ENCODE results near the gene RAPGEF5. TPM values are rescaled to one million over a fixed set of nuclear protein-coding genes. Genes with fewer than 3 reads are reported as not detected.

RAPGEF5 gene
- polyA plus RNA-seq, 1 of the 3 experiments (the other 2 are of a cell fraction), result 1.2 TPM

GRCh38 chr7:22270371-22270770 lies 86.6 kb downstream of the RAPGEF5 start:
- H3K4me3 ChIP-seq (ENCODE audit: low read depth in 2 of 2, low read length in 1 of 2), result no peak overlapping the region
- POLR2A ChIA-PET, result no interaction called here
- no peaks in the 10 kb centered on the region for H4K20me1 ChIP-seq (ENCODE audit: insufficient read depth)
- H3F3A ChIP-seq (replicated peaks; ENCODE audit: insufficient read depth), result no peaks in the 10 kb centered on the region
- CTCF ChIA-PET, result interaction anchor here (0.5 to 1.6 kb wide), 2 partner anchors 19 to 1300 kb away, joined by 3 to 5 read pairs; no protein-coding TSS in a partner anchor
- no peaks in the 10 kb centered on the region for H3K36me3 ChIP-seq (replicated peaks in 1 of 2; ENCODE audit: control insufficient read depth in 1 of 2, insufficient read depth in 2 of 2, low read length in 1 of 2)
- no peak overlapping the region for H2AFZ ChIP-seq (ENCODE audit: low read depth)
- H3K9me3 ChIP-seq, result no peaks in the 10 kb centered on the region
- no peak for DNase-seq
- no peaks in the 10 kb centered on the region for H3K79me2 ChIP-seq (ENCODE audit: insufficient read depth)
- H3K4me2 ChIP-seq, result no peak overlapping the region
- no peaks in the 10 kb centered on the region for H3K9me2 ChIP-seq
- H3K9ac ChIP-seq, result no peak overlapping the region
- H3K27me3 ChIP-seq (ENCODE audit: insufficient read depth), result no peaks in the 10 kb centered on the region
- TF ChIP-seq IRF3 (IDR thresholded peaks at IDR 0.05; ENCODE audit: low read depth, low read length), result no peak
- TF ChIP-seq FOXJ3 (CRISPR knock-in tag; IDR thresholded peaks at IDR 0.05), result no peak
- no peak for TF ChIP-seq SMC3 (IDR thresholded peaks at IDR 0.05; ENCODE audit: low read depth, low read length)
- no peak for TF ChIP-seq USF1 (IDR thresholded peaks at IDR 0.05; ENCODE audit: borderline replicate concordance, low read depth)
- no peak for TF ChIP-seq TAF1 (IDR thresholded peaks at IDR 0.05; ENCODE audit: borderline replicate concordance, low read depth, low read length)
- TF ChIP-seq NRF1 (IDR thresholded peaks at IDR 0.05; ENCODE audit: low read depth, low read length), result no peak
- TF ChIP-seq TCF12 (IDR thresholded peaks at IDR 0.05), result no peak
- peak; percentile 29; the same call in 1 of the 2 replicates for TF ChIP-seq PBX3 (IDR thresholded peaks at IDR 0.05)
- no peaks in the 10 kb centered on the region for H3K4me1 ChIP-seq (ENCODE audit: control insufficient read depth in 1 of 2, insufficient read depth in 2 of 2, low read depth in 1 of 2, low read length in 1 of 2)
- no peak overlapping the region for H3K27ac ChIP-seq (ENCODE audit: low read depth in 2 of 2, low read length in 1 of 2)

- Histone ChIP-seq H3K4me2 (no peak overlapping the region), H3K79me2 (ENCODE audit: insufficient read depth) (no peaks in the 10 kb centered on the region), H3K9me3 (no peaks in the 10 kb centered on the region), H3K9ac (no peak overlapping the region), H3K27me3 (ENCODE audit: insufficient read depth) (no peaks in the 10 kb centered on the region), H3K36me3 (replicated peaks in 1 of 2; ENCODE audit: control insufficient read depth in 1 of 2, insufficient read depth in 2 of 2, low read length in 1 of 2) (no peaks in the 10 kb centered on the region), H3K4me3 (ENCODE audit: low read depth in 2 of 2, low read length in 1 of 2) (no peak overlapping the region), H3K9me2 (no peaks in the 10 kb centered on the region), H2AFZ (ENCODE audit: low read depth) (no peak overlapping the region), H3K27ac (ENCODE audit: low read depth in 2 of 2, low read length in 1 of 2) (no peak overlapping the region), H4K20me1 (ENCODE audit: insufficient read depth) (no peaks in the 10 kb centered on the region), H3K4me1 (ENCODE audit: control insufficient read depth in 1 of 2, insufficient read depth in 2 of 2, low read depth in 1 of 2, low read length in 1 of 2) (no peaks in the 10 kb centered on the region), H3F3A (replicated peaks; ENCODE audit: insufficient read depth) (no peaks in the 10 kb centered on the region)
- DNase-seq, result no peak
- CTCF ChIA-PET, result interaction anchor here (1.6 kb wide), 1 partner anchor 18 kb away, joined by 5 read pairs; no protein-coding TSS in a partner anchor
- POLR2A ChIA-PET, result no interaction called here
- no peak for TF ChIP-seq ELF1 (IDR thresholded peaks at IDR 0.05)
- TF ChIP-seq REST (IDR thresholded peaks at IDR 0.05; ENCODE audit: low read depth, low read length), result no peak
- TF ChIP-seq TAF1 (IDR thresholded peaks at IDR 0.05; ENCODE audit: borderline replicate concordance, low read depth, low read length), result no peak
- no peak for TF ChIP-seq RXRA (IDR thresholded peaks at IDR 0.05; ENCODE audit: borderline replicate concordance, low read depth)
- TF ChIP-seq USF2 (IDR thresholded peaks at IDR 0.05; ENCODE audit: borderline replicate concordance, low read depth, low read length), result no peak
- TF ChIP-seq ZBTB33 (IDR thresholded peaks at IDR 0.05; ENCODE audit: borderline replicate concordance, low read depth), result no peak
- TF ChIP-seq USF1 (IDR thresholded peaks at IDR 0.05; ENCODE audit: borderline replicate concordance, low read depth), result no peak
- WGBS (ENCODE audit: low lambda C conversion rate), result 84% methylated on average over 3 of the region's 3 CpGs
These were observed 87.0 kb downstream of the RAPGEF5 start for GRCh38 chr7:22269963-22270362.
